Middle frontal gyrus (tissue), 1 donor: ENCODE measurements around the gene ANKHD1.
A peak's percentile ranks its signal among the peaks of the same experiment; 100 is the strongest.

Experiments used
- DNase-seq: peaks from one replicate; pipeline ENCODE4 v3.0.0-alpha.2; 2015; ENCODE audit warnings: low spot score; ENCODE audit errors: extremely low spot score

Gene ANKHD1, protein sequence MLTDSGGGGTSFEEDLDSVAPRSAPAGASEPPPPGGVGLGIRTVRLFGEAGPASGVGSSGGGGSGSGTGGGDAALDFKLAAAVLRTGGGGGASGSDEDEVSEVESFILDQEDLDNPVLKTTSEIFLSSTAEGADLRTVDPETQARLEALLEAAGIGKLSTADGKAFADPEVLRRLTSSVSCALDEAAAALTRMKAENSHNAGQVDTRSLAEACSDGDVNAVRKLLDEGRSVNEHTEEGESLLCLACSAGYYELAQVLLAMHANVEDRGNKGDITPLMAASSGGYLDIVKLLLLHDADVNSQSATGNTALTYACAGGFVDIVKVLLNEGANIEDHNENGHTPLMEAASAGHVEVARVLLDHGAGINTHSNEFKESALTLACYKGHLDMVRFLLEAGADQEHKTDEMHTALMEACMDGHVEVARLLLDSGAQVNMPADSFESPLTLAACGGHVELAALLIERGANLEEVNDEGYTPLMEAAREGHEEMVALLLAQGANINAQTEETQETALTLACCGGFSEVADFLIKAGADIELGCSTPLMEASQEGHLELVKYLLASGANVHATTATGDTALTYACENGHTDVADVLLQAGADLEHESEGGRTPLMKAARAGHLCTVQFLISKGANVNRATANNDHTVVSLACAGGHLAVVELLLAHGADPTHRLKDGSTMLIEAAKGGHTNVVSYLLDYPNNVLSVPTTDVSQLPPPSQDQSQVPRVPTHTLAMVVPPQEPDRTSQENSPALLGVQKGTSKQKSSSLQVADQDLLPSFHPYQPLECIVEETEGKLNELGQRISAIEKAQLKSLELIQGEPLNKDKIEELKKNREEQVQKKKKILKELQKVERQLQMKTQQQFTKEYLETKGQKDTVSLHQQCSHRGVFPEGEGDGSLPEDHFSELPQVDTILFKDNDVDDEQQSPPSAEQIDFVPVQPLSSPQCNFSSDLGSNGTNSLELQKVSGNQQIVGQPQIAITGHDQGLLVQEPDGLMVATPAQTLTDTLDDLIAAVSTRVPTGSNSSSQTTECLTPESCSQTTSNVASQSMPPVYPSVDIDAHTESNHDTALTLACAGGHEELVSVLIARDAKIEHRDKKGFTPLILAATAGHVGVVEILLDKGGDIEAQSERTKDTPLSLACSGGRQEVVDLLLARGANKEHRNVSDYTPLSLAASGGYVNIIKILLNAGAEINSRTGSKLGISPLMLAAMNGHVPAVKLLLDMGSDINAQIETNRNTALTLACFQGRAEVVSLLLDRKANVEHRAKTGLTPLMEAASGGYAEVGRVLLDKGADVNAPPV (N-terminal part only)

DNA sequence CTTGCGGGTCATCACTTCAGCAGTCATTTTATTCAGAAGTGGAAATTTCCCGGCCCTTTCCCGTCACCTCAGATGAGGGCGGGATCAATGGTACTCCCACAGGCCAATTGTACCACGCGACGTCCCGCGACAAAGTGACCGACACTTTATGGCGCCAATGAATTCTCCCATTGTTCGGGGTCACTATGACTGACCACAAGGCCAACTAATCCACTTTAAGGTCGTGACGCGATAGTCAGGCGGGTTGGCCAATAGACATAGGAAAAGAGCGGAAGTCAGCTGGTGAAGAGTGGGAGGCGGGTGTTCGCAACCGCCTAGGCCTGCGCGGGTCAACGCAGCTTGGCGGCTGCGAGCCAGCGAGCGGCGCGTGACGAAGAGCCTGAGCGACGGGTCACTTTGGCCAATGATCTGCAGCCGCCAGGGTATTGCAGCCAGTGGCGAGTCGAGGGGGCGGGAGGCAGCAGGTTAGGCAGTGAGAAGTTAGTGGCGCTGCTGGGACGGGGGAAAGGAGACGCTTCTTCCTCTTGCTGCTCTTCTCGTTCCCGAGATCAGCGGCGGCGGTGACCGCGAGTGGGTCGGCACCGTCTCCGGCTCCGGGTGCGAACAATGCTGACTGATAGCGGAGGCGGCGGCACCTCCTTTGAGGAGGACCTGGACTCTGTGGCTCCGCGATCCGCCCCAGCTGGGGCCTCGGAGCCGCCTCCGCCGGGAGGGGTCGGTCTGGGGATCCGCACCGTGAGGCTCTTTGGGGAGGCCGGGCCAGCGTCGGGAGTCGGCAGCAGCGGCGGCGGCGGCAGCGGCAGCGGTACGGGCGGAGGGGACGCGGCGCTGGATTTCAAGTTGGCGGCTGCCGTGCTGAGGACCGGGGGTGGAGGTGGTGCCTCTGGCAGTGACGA is at the start of gene ANKHD1:
Gene ANKHD1 (plus strand): TSS at position 472 of the 896 bp plus-strand sequence. CDS start 135 bp downstream, at position 607.
- peak; percentile 100 for DNase-seq

GRCh38 chr5:140355546-140355945 is 46.1 kb upstream of the ANKHD1 start:
- DNase-seq = no peak

GRCh38 chr5:140356853-140357725 is 44.5 kb upstream of the ANKHD1 start:
- DNase-seq = no peak

DNA sequence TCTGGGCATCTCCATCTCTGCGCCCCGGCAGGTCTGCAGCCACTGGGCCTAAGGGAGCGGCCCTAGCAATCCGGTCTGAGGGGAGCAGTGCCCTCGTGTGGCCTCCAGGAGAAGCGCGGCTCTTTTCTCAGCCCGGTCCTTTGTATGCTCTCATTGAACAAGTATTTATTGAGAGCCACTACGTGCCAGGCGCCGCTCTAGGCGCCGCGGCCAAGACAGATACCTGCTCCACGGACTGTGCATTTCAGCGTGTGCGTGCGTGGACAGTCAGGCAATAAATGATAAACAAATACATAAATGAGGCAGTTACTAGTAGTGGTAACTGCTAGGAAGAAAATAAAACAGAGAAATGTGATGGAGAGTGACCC is 43.9 kb upstream of the ANKHD1 start:
- DNase-seq = peak; percentile 89

DNA sequence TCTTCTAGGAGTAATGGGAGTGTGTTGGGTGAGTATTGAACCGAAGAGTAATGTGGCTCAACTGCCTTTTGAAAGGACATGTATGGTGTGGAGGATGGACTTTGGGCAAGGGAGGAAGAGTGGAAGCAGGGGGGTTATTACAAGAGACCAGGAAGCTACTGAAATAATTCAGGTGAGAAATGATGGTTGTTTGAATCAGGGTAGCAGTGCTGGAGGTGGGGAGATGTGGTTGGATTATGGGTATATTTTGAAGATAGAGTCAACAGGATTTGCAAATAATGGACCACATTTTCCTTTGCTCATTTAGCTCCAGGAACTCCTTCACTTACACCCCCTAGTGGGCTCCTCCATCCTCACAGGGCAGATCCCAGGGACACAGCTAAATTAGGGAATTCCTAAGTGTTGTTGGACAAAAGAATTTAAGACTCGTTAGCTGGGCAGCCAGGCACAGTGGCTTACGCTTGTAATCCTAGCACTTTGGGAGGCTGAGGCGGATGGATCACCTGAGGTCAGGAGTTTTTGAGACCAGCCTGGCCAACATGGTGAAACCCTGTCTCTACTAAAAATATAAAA is 42.8 kb upstream of the ANKHD1 start:
- no peak for DNase-seq

- no peak for DNase-seq
Measured at GRCh38 chr5:140360101-140360500, 41.5 kb upstream of the ANKHD1 start, which contains the start of gene SLC4A9. Gene SLC4A9 (plus strand): TSS chr5:140360194. CDS start chr5:140360237, 43 bp downstream.

DNA sequence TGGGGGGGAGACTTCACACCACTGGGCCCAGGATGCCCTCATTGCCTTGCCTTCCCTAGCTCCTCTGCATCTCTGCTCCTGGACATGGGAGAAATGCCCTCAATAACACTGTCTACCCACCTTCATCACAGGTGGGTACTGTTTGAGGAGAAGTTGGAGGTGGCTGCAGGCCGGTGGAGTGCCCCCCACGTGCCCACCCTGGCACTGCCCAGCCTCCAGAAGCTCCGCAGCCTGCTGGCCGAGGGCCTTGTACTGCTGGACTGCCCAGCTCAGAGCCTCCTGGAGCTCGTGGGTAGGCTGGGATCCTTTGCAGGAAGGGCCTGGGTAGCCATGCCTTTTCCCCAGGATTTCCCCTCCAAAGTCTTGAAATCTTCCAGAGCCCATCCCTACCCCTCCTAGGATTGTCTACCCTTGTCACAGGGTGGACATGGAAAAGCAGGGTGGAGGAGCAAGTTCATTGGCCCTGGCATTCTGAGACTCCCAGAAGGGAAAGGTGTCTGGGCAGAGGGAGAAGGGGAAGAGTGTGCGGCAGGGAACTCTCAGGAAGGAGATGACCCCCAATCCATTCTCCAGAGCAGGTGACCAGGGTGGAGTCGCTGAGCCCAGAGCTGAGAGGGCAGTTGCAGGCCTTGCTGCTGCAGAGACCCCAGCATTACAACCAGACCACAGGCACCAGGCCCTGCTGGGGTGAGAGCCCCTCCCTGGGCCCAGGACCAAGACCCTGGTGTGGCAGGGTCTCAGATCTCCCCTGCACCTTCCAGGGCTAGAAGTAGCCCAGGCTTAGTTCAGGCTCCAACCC is 40.8 kb upstream of the ANKHD1 start:
- DNase-seq = no peak

- no peak for DNase-seq
Measured at GRCh38 chr5:140361901-140362300, 39.7 kb upstream of the ANKHD1 start.

DNA sequence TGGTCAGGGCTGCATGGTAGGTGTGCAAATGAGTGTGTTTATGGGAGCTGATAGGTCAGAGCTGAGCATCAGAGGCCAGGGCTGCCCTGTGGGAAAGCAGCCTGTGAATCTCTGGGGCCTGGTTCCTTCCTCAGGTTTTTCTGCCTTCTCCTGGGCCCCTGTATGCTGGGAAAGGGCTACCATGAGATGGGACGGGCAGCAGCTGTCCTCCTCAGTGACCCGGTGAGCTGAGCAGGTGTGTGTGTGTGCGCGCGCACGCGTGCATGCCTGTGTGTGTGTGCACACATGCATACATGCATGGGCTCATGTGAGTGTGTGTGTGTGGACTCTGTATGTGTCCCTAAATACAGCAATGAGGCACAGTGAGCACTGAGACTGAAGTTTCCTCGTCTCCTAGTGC is 39.3 kb upstream of the ANKHD1 start:
- DNase-seq = no peak

DNA sequence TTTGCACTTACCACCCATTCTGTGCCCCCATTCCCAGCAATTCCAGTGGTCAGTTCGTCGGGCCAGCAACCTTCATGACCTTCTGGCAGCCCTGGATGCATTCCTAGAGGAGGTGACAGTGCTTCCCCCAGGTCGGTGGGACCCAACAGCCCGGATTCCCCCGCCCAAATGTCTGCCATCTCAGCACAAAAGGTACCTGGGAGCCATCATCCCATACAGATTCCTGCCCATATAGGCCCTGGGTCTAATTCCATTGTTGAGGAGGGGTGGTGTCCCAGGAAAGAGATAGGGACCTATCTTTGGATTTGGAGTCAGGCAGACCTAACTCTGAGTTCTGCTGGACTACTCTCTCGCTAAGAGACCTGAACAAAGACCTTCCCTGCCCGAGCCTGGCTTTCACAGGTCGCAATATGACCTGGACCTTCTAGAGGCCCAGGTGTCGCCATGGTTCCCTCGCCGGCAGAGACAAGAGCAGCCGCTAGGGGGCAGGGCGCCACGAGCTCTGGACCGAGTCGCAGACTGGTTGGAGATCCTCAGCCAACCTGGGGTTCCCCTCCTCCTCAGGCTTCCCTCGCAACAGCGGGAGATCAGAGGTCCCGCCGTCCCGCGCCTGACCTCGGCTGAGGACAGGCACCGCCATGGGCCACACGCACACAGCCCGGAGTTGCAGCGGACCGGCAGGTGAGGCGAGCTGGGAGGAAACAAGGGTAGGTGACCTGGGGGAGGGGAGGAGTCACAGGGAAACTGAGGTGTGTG is 38.6 kb upstream of the ANKHD1 start:
- DNase-seq = peak; percentile 12

DNA sequence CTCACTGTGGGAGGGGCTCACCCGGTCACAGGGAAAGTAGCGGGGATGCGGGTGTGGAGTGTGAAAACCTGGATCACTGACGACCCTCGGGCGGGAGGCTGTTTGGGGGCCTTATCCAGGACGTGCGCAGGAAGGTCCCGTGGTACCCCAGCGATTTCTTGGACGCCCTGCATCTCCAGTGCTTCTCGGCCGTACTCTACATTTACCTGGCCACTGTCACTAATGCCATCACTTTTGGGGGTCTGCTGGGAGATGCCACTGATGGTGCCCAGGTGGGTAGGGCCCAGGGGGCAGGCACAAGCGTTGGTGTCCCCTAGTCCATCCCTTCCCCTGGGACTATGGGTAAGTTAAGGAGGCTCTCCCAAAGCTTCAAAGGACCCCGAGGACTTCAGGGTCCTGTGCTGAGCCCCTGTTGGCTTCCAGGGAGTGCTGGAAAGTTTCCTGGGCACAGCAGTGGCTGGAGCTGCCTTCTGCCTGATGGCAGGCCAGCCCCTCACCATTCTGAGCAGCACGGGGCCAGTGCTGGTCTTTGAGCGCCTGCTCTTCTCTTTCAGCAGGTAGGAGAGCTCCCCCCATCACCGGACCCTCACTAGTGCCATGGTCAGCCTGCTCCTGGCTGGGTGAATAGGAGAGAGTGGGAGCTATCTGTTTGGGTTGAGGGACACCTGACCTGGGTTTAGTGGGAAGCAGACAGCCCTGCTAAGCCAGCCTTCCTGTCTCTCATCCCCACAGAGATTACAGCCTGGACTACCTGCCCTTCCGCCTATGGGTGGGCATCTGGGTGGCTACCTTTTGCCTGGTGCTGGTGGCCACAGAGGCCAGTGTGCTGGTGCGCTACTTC is 37.8 kb upstream of the ANKHD1 start:
- no peak for DNase-seq

GRCh38 chr5:140364472-140364765 is 37.2 kb upstream of the ANKHD1 start:
- no peak for DNase-seq

GRCh38 chr5:140365282-140365681 is 36.4 kb upstream of the ANKHD1 start:
- no peak for DNase-seq

DNA sequence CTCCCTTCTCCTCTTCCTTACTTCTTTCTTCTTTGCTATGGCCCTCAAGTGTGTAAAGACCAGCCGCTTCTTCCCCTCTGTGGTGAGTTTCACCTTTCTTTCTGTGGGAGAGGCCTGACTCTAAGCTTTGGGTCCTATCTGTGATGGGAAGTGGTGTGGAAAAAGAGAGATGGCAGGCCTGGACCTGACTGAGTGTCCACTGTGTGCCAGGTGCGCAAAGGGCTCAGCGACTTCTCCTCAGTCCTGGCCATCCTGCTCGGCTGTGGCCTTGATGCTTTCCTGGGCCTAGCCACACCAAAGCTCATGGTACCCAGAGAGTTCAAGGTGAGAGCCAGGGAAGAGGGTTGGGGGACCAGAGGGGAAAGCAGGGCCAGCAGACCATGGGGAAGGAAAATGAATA is 35.7 kb upstream of the ANKHD1 start:
- no peak for DNase-seq

DNA sequence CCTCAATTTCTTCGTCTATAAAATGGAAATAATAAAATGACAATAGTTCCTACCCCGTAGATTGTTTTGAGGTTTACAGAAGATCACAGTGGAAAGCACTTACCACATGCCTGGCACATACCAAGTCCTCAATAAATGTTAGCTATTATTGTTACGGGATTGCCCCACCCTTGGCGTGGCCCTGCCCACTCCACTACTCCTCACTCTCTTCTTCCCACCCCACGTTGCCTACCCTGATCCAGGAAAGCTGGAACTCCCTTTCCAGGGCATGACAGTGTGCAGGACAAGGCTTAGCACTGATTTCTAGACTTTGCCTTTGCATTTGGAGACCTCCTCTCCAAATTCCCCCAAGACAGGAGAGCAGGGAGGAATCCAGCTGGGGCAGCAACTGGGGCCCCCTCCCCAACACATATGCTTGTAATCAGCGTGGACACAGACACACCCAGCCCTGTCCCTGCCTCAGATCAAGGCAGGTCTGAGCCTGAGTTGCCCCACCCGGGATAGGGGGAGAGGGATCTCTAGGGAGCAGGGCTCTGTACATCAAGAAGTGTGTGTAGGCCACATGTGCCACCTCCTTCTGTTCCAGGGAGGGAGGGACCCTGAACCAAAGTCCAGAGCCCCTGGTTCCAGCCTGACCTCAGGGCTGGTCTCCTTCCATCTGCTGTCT is 34.9 kb upstream of the ANKHD1 start:
- no peak for DNase-seq
